Stimulated activated CD4-positive, alpha-beta T cell treated with anti-CD3 and anti-CD28 coated beads, Interleukin-1b, Interleukin-23, amount 100 ng/mL, for 4 hours (primary cell): ENCODE results near the gene SPATS2.
"Not testable (repeated sequence)": the region's sequence is repeated elsewhere in the genome, so short reads cannot be mapped to it uniquely, and the experiment has no call there.

Experiments used
- DNase-seq, 2 donors: peaks; one replicate each; pipeline ENCODE4 v3.0.0-alpha.2; 2020; ENCODE audit warnings: low read depth in 2 of 2

Gene SPATS2

GRCh38 chr12:49462083-49462744 lies 95.0 kb downstream of the SPATS2 start:
- DNase-seq, result no peak

- no peak for DNase-seq
Measured at GRCh38 chr12:49465132-49465531, 97.9 kb downstream of the SPATS2 start.

GRCh38 chr12:49470986-49471385 lies 103.7 kb downstream of the SPATS2 start:
- DNase-seq, result no peak

GRCh38 chr12:49471557-49471956 lies 104.3 kb downstream of the SPATS2 start:
- no peak for DNase-seq

- DNase-seq, result no peak
Measured at GRCh38 chr12:49476091-49476490, 108.8 kb downstream of the SPATS2 start.

GRCh38 chr12:49478949-49479664 lies 111.8 kb downstream of the SPATS2 start:
- DNase-seq, result no peak

GRCh38 chr12:49482095-49483051 lies 115.1 kb downstream of the SPATS2 start:
- DNase-seq, result no peak

- DNase-seq, result no peak
Measured at GRCh38 chr12:49483619-49484018, 116.4 kb downstream of the SPATS2 start.

GRCh38 chr12:49487605-49488004 lies 120.3 kb downstream of the SPATS2 start:
- no peak for DNase-seq

GRCh38 chr12:49489154-49489553 lies 121.9 kb downstream of the SPATS2 start:
- DNase-seq, result no peak

GRCh38 chr12:49489720-49490119 lies 122.5 kb downstream of the SPATS2 start:
- no peak for DNase-seq

GRCh38 chr12:49491823-49492222 lies 124.6 kb downstream of the SPATS2 start:
- no peak for DNase-seq

GRCh38 chr12:49493900-49494299 lies 126.6 kb downstream of the SPATS2 start:
- no peak for DNase-seq

- DNase-seq, result no peak
Measured at GRCh38 chr12:49496417-49497360, 129.4 kb downstream of the SPATS2 start.

GRCh38 chr12:49501895-49502294 lies 134.6 kb downstream of the SPATS2 start:
- no peak for DNase-seq

- DNase-seq, result no peak
Measured at GRCh38 chr12:49502590-49502989, 135.3 kb downstream of the SPATS2 start.

GRCh38 chr12:49503674-49504180 lies 136.5 kb downstream of the SPATS2 start:
- DNase-seq, result no peak

GRCh38 chr12:49505672-49506071 lies 138.4 kb downstream of the SPATS2 start:
- DNase-seq, result no peak

GRCh38 chr12:49507139-49507538 lies 139.9 kb downstream of the SPATS2 start:
- no peak for DNase-seq

GRCh38 chr12:49509681-49510080 lies 142.4 kb downstream of the SPATS2 start:
- not testable (repeated sequence) for DNase-seq

GRCh38 chr12:49511410-49511809 lies 144.1 kb downstream of the SPATS2 start:
- DNase-seq, result no peak
